K562 (cell line): ENCODE measurements around the gene DCAKD. TPM values are rescaled to one million over a fixed set of nuclear protein-coding genes. Genes with fewer than 3 reads are reported as not detected.

Experiments used
- BACH1 ChIP-seq: fragments of 200-800 bp; sonication (Bioruptor generic); IDR thresholded peaks from 2 replicates; pipeline ENCODE4 v1.6.1; 2016; ENCODE audit warnings: missing genetic modification characterization, missing compliant biosample characterization
- BCOR ChIP-seq: fragments of 450-650 bp; IDR thresholded peaks from 2 replicates; pipeline ENCODE4 v1.6.1; 2016
- CHD7 ChIP-seq: fragments of 200-600 bp; sonication (generic); IDR thresholded peaks from one replicate; pipeline ENCODE4 v1.6.1; 2012; ENCODE audit warnings: mild to moderate bottlenecking, low read depth, low read length, inconsistent platforms
- DPF2 ChIP-seq: fragments of 450-650 bp; IDR thresholded peaks from 2 replicates; pipeline ENCODE4 v1.6.1; 2016
- FOXA1 ChIP-seq: fragments of 450-650 bp; IDR thresholded peaks from 2 replicates; pipeline ENCODE4 v1.6.1; 2016; ENCODE audit warnings: mild to moderate bottlenecking, borderline replicate concordance
- FOXK2 ChIP-seq, 2 experiments: fragments of 450-650 bp; IDR thresholded peaks in 1 of 2; conservative IDR thresholded peaks in 1 of 2; 2 replicates each; pipeline ENCODE4 v1.6.1; 2016; ENCODE audit warnings: low read depth in 2 of 2, mild to moderate bottlenecking in 1 of 2
- FOXM1 ChIP-seq, 2 experiments: fragments of 450-650 bp in 1 of 2; sonication (generic) in 1 of 2; formaldehyde crosslinking in 1 of 2; IDR thresholded peaks; 2 replicates each; pipeline versions ENCODE4 v1.6.1 to v1.9.0; 2017 to 2022; ENCODE audit warnings: low read depth in 2 of 2, mild to moderate bottlenecking in 2 of 2, missing genetic modification reagents in 1 of 2, moderate library complexity in 1 of 2
- KLF10 ChIP-seq: fragments of 250-450 bp; sonication (Bioruptor Pico); IDR thresholded peaks from 2 replicates; pipeline ENCODE4 v1.6.1; 2021; ENCODE audit warnings: matching md5 sums
- NR2C1 ChIP-seq, 2 experiments: fragments of 450-650 bp; IDR thresholded peaks; 2 replicates each; pipeline ENCODE4 v1.6.1; 2017; ENCODE audit warnings: mild to moderate bottlenecking in 2 of 2, antibody characterized with exemption in 1 of 2, inconsistent platforms in 1 of 2, missing compliant biosample characterization in 1 of 2, missing genetic modification characterization in 1 of 2
- RBM22 ChIP-seq: fragments of 200-400 bp; formaldehyde crosslinking; IDR thresholded peaks from 2 replicates; pipeline ENCODE4 v1.6.1; 2018; ENCODE audit warnings: low read length, low read depth; ENCODE audit not compliant: poor library complexity, severe bottlenecking
- RBM34 ChIP-seq: fragments of 200-400 bp; formaldehyde crosslinking; IDR thresholded peaks from 2 replicates; pipeline ENCODE4 v1.6.1; 2018; ENCODE audit warnings: low read length, borderline replicate concordance; ENCODE audit not compliant: insufficient read depth
- RCOR1 ChIP-seq, 2 experiments: IDR thresholded peaks; 2 replicates each; pipeline ENCODE4 v1.6.1; 2012; ENCODE audit warnings: low read depth in 2 of 2, low read length in 2 of 2, borderline replicate concordance in 1 of 2, improper control_type of control experiment in 1 of 2
- SMARCA4 ChIP-seq: fragments of 450-650 bp; IDR thresholded peaks from 2 replicates; pipeline ENCODE4 v1.6.1; 2016
- TBP ChIP-seq: optimal IDR thresholded peaks from 2 replicates; pipeline ENCODE3; 2011; ENCODE audit warnings: low read depth, low read length, improper control_type of control experiment
- ZNF146 ChIP-seq: IDR thresholded peaks from one replicate; pipeline ENCODE4 v1.6.1; 2018; ENCODE audit warnings: missing compliant biosample characterization; ENCODE audit not compliant: unreplicated experiment
- ZNF431 ChIP-seq: sonication (generic); formaldehyde crosslinking; IDR thresholded peaks from 2 replicates; pipeline ENCODE4 v1.8.0; 2022; ENCODE audit warnings: mild to moderate bottlenecking, missing genetic modification reagents
- ZNF583 ChIP-seq: fragments of 250-450 bp; sonication (Bioruptor Pico); IDR thresholded peaks from 2 replicates; pipeline ENCODE4 v1.4.0; 2020
- ZNF655 ChIP-seq: fragments of 250-450 bp; sonication (Bioruptor Pico); IDR thresholded peaks from 2 replicates; pipeline ENCODE4 v1.5.0; 2021
- polyA plus RNA-seq, 8 experiments: library from polyadenylated mRNA; depleted of rRNA in 4 of 8; stranded (reverse) in 5 of 8; unstranded in 3 of 8; fragments of >200 nt; fragmentation: Nextera tagmentation in 2 of 8; fragmentation: Illumina TruSeq in 1 of 8; extraction: Ambion mirVana in 2 of 8; extraction: Trizol in 1 of 8; gene quantifications; 2 replicates each; pipeline versions ENCODE4 v1.2.1 to v1.2.3, GENCODE V29; 2011 to 2014; ENCODE audit warnings: inconsistent platforms in 1 of 8, missing spikeins in 1 of 8
- total RNA-seq, 7 experiments: library from RNA; depleted of rRNA in 6 of 7; stranded (reverse); fragments of >200 nt in 6 of 7; fragmentation: Illumina TruSeq in 2 of 7; extraction: Trizol in 2 of 7; gene quantifications; 2 replicates each; pipeline versions ENCODE4 v1.2.1 to v1.2.3, GENCODE V29; 2011 to 2021; ENCODE audit warnings: low replicate concordance in 1 of 7

Gene DCAKD
- total and polyA plus RNA-seq, 9 of the 15 experiments (the other 6 are each of a cell fraction or from before 2014, with no cell fraction given): 7.9 to 35.5 (median 21.4) TPM

GRCh38 chr17:45016823-45017222 lies 34.6 kb downstream of the DCAKD start (continued):
- TF ChIP-seq CHD7: no peak
- TF ChIP-seq ZNF655 (CRISPR knock-in tag): no peak
- TF ChIP-seq ZNF431 (CRISPR knock-in tag): no peak
- TF ChIP-seq RBM22: no peak
- no peak for TF ChIP-seq ZNF583
- no peak for TF ChIP-seq FOXM1 (IDR thresholded peaks at IDR 0.05; ENCODE audit: low read depth)
- no peak for TF ChIP-seq FOXM1 (CRISPR knock-in tag; IDR thresholded peaks at IDR 0.05; ENCODE audit: low read depth)
- no peak for TF ChIP-seq BACH1 (tag)
- no peak for TF ChIP-seq RBM34
- peak; percentile 38; the same call in 1 of the 2 replicates for TF ChIP-seq DPF2
- no peak for TF ChIP-seq FOXK2 (conservative IDR thresholded peaks at IDR 0.05 in 1 of 2, IDR thresholded peaks at IDR 0.05 in 1 of 2; ENCODE audit: low read depth in 2 of 2)
- TF ChIP-seq ZNF146 (CRISPR knock-in tag): no peak
- 0 out of 2 replicates have a peak, but pooled peaks have one; percentile 35 for TF ChIP-seq SMARCA4
- 0 out of 4 replicates have a peak, but pooled peaks of 1 of the 2 experiments have one; percentile 23 for TF ChIP-seq RCOR1 (IDR thresholded peaks at IDR 0.05; ENCODE audit: borderline replicate concordance in 1 of 2, low read depth in 2 of 2, low read length in 2 of 2)
- TF ChIP-seq BCOR: peak; percentile 43
- no peak for TF ChIP-seq NR2C1 (IDR thresholded peaks at IDR 0.05)
- no peak for TF ChIP-seq NR2C1 (tag; IDR thresholded peaks at IDR 0.05)
- TF ChIP-seq FOXA1: no peak
- no peak for TF ChIP-seq TBP
- TF ChIP-seq KLF10 (CRISPR knock-in tag): no peak
